HG02870 (cell line): Measurements from ENCODE around the gene PRKG1.
"Not testable (repeated sequence)": the region's sequence is repeated elsewhere in the genome, so short reads cannot be mapped to it uniquely, and the experiment has no call there.

Source experiments
- ATAC-seq: cut with Tn5 transposase; IDR thresholded peaks from one replicate; pipeline ENCODE4 v1.9.1; 2021; ENCODE audit warnings: mild to moderate bottlenecking, moderate library complexity; ENCODE audit not compliant: unreplicated experiment

Gene PRKG1

DNA sequence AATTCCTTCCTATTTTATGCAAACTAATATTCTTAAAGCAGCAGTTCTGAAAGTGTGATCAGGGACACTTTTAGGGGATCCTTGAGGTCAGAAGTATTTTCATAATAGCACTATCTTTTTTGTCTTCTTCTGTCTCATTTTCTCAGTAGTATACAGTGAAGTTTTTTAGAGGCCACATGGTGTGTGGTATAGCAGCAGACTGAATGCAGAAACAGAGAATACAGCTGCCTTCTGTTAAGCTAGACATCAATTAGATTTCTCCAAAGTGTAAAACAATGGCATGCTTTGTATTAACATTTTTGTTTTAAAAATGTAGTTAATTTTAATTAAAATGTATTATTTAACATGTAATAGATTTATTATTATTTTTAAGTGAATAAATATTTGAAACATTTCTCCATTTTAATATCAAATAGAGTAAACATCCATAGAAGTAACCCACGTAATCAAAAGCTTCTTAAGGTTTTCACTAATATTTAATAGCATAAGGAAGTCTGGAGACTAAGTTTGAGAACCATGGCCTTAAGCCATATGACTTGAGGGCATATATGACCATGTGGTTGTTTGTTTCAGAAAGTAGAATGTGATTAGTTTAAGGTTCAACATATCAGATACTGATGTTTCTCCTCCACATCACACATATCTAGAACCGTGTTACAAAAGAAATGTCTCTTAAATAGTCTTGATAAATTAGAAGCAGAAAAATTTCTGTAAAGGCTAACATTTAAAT is 94.0 kb downstream of the PRKG1 start:
- ATAC-seq: no peak

- ATAC-seq: no peak
These were observed 94.8 kb downstream of the PRKG1 start for GRCh38 chr10:51169111-51169510.

GRCh38 chr10:51170518-51171245 is 96.4 kb downstream of the PRKG1 start:
- ATAC-seq: no peak

DNA sequence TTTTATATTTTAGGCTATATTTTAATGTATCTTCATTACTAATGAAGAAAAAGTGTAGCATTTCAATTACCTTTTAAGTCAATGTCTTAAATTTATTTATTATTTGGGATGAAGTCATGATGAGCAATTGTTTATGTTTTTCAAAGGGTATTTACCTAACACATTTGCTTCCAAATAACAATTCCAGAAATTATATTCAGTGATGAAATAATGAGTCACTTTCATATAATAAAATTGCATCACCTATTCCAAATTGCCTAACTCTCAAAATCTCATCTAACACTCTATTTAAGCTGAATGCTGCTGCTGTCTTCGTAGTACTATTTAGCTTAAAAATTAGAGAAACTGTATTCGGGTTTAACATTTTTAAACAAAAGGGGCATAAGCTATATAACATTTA is 97.7 kb downstream of the PRKG1 start:
- no peak for ATAC-seq

DNA sequence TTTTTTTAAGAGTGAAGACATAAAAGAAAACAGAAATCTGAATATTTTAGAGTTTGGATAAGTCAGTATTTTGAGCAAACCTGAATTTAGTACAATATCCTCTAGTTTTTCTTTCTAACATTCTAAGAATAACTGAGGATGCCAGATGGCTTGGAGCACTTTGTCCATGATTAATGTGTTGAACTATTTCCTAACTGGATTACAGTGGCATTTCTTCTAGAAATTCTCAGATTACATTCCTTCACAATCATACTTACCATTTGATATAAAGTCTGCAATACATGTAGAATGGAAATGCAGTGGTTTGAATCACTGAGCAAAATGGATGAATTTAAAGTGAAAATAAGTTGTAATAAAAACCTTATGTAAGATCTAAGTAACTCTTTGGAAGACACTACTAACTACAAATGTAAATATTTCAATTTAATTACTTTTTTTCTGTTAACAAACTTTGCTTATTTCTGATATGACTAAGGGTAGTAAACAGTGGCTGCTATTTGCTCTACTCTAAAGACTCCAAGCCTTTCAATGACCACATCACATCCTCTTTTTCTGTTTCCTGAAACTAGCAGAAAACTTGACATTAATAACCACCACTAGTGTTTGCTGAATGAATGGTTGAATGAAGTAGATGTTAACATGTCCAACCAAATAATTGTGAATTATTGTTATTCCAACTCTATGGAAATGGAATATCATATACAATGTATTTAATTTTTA is 102.8 kb downstream of the PRKG1 start:
- no peak for ATAC-seq

DNA sequence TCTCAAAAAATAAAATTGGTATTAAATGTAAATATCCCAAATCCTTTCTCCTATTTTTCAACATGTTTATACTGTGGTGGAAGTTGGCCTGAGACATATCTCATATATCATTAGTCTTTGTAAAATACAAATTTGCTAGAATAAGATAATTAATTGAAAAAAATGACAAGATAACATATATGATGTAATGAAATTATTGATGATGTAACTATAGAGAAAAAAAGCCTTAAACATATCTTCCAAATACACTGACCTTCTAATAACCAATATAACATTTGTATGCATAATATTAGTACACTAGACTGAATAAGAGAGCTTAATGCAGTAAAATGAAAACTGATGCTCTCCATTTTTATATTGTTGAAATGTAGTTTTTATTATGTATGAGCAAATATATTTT is 104.3 kb downstream of the PRKG1 start:
- ATAC-seq: no peak

DNA sequence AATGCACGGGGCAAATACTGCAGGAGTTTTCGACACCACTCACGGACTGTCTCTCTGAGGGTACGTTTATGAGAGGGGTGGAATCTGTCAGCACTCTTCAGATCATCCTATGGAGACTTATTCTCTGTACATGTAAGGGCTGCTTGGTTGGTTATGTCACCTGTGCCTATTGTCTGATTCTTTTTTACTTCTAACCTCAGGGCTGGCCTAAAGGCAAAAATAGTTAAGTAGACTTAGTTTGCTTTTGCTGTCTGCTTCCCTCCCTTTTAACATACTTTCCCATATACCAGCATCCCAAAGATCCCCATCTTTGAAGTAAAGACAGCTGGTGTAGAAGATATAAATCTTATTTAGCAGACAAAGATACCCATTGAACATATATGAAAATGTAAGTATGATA is 105.9 kb downstream of the PRKG1 start:
- no peak for ATAC-seq

- ATAC-seq: no peak
These were observed 109.5 kb downstream of the PRKG1 start for GRCh38 chr10:51183783-51184182.

- ATAC-seq: no peak
These were observed 112.1 kb downstream of the PRKG1 start for GRCh38 chr10:51186361-51186760.

DNA sequence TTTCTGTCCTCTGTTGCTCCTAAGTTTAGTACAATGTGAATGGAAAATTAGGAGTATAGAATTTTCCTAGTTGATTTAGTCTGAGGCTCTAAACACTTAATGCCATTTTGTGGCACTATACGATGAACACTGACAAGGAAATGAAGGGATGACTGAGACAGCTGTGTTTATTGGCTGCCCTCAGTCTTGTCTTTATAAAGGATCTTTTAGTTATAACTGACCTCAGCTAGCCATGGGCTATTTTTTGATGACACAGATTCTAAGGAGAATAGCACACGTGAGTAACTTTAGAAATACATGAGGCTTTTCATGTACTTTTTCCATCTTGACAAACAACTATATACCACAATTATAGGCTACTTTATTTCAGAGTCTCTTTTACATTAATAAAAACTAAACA is 113.7 kb downstream of the PRKG1 start:
- no peak for ATAC-seq

GRCh38 chr10:51188866-51189265 is 114.6 kb downstream of the PRKG1 start:
- no peak for ATAC-seq

- ATAC-seq: no peak
These were observed 122.4 kb downstream of the PRKG1 start for GRCh38 chr10:51196508-51197175.

DNA sequence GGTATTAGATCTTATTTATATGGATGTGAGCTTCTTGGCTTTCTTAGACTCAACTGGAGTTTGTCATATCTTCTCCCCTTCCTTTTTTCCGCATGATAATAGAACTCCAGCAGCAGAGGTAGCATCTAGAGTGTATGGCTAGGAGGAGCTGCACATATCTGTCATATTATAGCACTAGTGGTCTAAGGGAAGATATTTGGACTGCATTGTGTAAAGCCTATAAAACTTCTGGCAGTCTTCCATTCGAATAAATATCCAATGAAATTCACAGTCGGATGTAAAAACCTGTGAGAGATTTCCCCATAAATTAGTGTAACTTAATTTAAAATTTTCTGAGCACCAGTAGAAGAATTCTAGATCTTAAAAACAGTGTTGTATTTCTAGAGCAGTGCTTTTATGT is 123.9 kb downstream of the PRKG1 start:
- ATAC-seq: no peak

GRCh38 chr10:51201947-51202346 is 127.7 kb downstream of the PRKG1 start:
- no peak for ATAC-seq

DNA sequence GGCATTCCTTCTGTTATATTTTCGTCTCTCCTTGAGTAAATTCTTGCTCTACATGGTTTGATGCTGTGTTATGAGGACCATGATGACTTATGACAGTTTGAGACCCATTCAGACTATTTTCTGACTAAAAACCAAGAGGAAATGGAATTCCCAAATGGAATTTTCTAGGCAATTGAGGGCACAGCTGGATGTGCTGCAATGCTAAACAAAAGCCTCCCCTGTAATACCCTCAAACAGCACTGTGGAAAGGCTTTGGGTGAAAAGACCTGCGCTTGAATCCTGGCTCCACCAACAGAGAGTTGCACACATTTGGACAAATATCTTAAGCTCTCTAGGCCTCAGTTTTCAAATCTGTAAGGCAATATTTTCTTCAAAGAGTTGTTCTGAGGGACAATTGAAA is 129.1 kb downstream of the PRKG1 start:
- no peak for ATAC-seq

GRCh38 chr10:51204066-51204465 is 129.8 kb downstream of the PRKG1 start:
- no peak for ATAC-seq

- ATAC-seq: no peak
These were observed 130.4 kb downstream of the PRKG1 start for GRCh38 chr10:51204701-51205100.

DNA sequence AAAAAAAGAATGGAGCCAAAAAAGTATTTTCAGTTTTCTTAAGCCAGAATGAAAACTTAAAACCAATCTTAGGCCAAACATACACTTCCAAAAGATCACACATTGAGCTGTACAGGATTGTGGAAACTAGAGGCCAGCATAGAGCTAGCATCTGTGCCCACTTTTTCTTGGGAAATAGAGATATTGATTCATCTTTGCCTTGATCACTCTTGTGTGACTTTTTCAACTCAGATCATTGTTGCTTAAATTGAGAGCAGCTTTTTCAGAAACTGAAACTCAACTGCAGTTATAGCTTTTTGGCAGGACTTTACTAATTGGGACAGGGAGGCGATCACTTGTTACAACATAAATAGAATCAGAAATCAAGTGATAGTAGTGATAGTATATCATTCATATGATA is 132.2 kb downstream of the PRKG1 start:
- ATAC-seq: no peak

GRCh38 chr10:51212937-51213336 is 138.7 kb downstream of the PRKG1 start:
- ATAC-seq: not testable (repeated sequence)

GRCh38 chr10:51214207-51215196 is 140.2 kb downstream of the PRKG1 start:
- ATAC-seq: no peak
